ENCODE data around the gene MCM7.

MCM7 gene

GRCh38 chr7:100122067-100122466 lies 20.9 kb upstream of the MCM7 start:
- DNase-seq = no peak

GRCh38 chr7:100120733-100121036 lies 19.5 kb upstream of the MCM7 start:
- DNase-seq = no peak

DNA sequence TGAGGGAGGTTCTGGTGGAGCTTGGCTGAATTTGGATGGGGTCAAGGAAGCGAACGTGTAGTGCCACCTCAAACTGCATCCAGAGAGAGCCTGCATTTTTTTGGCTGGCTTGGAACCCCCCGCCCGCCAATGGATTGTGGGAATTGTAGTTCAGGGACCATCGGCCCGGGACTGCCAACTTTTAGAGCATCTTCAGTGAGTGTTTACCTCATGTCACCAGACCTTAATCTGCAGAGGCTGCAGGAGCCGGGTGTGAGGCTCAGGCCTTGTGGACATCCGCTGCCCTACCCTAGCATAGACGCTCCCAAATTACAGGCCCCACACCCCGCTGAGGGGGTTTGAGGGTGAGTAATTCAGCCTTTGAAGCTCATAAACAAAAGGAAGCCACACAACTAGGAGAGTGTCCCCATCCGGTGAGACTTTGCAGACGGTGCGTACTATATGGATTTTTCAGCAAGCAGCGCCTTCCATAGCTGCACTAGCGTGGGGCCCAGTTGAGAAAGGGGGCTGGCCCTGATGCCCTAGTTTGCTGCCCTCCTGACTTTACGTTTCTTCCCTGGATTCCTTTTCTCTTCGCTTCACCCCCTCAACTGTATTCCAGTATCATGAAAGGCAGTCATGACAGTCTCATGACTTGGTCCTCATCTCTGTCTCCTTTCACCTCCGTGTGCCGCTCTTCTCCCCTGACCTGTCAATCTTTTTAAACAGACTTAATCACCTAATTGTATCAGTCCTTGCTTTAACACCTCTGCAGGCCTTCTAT lies 19.0 kb upstream of the MCM7 start:
- peak; percentile 70 for DNase-seq

- peak; percentile 90 for DNase-seq
Observed at GRCh38 chr7:100119072-100119969, 18.1 kb upstream of the MCM7 start, which contains the start of the genes CNPY4 and TAF6. CNPY4 (plus strand) TSS chr7:100119634; CDS start chr7:100119745, 111 bp downstream. TAF6 (minus strand) TSS chr7:100119358; CDS start chr7:100114209, 5,149 bp downstream.

DNA sequence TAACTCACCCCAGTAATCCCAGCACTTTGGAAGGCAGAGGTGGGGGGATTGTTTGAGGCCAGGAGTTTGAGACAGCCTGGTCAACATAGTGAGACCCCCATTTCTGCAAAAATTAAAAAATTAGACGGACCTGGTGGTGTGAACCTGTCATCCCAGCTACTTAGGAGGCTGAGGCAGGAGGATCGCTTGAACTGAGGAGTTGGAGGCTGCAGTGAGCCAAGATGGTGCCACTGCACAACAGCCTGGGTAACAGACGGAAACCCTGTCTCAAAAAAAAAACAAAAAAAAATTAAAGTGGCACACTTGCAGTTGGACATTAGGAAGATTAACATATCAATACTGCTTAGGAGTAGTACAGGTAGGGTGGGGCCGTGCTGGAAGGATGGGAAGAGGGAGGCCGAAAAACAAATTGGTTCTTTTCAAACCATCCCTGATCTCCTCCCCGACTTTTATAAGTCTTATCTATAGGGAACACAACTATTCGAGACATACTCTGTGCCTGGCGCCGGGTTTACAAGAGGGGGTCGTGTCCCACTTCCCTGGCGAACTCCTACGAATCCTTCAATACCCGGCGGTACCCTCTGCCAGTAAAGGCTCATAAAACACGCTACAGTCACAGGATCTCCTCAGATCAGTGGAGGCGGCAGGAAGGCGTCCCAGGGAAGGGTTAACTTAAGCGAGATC lies 17.3 kb upstream of the MCM7 start:
- DNase-seq = no peak

- no peak for DNase-seq
Observed at GRCh38 chr7:100115026-100115425, 13.8 kb upstream of the MCM7 start.

DNA sequence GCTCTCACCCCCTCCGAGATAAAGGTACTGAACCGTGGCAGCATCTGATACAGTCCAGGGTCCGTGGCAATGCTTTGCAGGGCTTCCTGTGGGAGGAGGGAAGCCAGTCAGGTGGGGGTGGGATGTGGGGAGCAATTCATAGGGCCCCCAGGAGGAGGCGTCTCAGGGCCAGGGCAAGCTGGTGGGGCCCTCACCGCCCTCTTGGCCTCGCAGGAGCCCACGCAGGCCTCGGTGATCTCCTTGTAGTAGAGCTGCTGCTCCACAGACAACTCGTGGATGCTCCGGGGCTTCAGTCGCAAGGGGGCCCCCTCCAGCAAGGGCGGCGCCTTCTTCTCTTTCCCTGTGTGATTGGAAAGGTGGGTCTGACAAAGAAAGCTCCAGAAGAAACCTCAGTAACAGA lies 10.7 kb upstream of the MCM7 start:
- DNase-seq = no peak

DNA sequence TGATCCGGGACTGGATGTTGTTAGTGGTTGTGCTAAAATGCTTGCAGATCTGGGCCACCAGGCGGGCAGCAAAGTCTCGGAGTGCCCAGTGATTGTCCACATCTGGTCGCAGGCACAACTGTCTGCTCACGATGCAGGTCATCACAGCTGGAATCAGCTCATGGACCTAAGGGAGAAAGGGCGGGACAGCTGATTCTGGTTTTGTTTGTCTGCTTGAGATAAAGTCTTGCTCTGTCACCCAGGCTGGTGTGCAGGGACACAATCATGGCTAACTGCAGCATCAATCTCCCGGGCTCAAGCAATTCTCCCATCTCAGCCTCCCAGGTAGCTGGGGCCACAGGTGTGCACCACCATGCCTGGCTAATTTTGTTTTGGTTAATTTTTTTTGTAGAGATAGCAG lies 10.0 kb upstream of the MCM7 start:
- DNase-seq = no peak

GRCh38 chr7:100109521-100110163 lies 8.4 kb upstream of the MCM7 start:
- DNase-seq = no peak

GRCh38 chr7:100107890-100108289 lies 6.7 kb upstream of the MCM7 start:
- DNase-seq = no peak

GRCh38 chr7:100107125-100107737 lies 6.0 kb upstream of the MCM7 start:
- DNase-seq = no peak

DNA sequence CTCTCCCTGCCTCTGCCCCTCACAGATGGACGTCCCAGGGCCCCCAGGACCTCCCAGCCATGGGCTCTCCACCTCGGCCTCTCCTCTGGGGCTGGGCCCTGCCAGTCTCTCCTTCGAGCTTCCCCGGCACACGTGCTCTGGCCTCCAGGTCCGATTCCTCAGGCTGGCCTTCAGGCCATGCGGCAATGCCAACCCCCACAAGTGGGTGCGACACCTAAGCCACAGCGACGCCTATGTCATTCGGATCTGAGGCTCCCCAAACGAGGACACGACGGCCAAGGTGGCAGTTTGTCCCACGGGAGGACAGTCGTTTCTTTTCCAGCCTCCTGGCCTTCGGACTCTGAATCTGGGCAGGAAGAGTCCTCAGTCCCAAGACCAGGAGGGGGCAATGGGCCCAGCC lies 5.4 kb upstream of the MCM7 start:
- no peak for DNase-seq

- no peak for DNase-seq
Observed at GRCh38 chr7:100105534-100105933, 4.3 kb upstream of the MCM7 start.

GRCh38 chr7:100102950-100103840 lies 2.0 kb upstream of the MCM7 start:
- no peak for DNase-seq

- peak; percentile 83 for DNase-seq
Observed at GRCh38 chr7:100100420-100101015, 679 bp downstream of the MCM7 start.

DNA sequence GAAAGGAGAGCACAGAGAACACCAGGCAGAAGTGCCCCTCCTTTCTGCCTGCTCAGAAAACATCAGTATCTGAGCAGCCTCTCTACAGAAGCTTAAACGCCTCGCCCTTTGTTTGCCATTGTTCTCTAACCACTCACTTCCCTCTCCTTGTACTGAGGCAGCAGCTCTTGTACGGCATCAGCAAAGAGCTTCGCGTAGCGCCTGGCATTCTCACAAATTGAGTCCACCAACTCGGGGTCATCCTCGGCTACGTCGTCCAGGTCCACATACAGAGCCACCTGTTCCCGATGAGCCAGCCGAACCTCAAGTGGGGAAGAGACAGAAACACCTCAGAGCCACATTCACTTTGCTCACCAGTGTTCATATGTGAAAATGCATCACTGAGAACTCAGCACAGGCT lies 1.7 kb downstream of the MCM7 start:
- DNase-seq = no peak

DNA sequence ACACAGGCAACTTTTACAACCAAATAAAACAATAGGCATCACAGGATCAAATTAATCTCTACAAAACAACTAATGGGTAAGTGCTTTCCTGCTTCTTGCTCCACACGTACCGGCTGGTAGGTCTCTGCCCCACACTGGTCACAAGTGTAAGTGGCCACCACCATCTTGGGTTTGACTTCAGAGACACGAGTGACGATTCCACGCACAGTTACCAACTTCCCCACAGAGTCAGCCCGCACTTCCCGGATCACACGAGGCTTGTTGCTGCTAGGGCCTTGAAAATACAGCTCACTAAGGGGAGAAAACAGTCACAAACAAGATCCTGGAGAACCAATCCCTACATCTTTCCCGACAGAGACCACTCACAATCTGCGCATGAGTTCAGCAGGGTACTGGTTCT lies 2.3 kb downstream of the MCM7 start:
- no peak for DNase-seq

- no peak for DNase-seq
Observed at GRCh38 chr7:100095704-100096103, 5.5 kb downstream of the MCM7 start.

DNA sequence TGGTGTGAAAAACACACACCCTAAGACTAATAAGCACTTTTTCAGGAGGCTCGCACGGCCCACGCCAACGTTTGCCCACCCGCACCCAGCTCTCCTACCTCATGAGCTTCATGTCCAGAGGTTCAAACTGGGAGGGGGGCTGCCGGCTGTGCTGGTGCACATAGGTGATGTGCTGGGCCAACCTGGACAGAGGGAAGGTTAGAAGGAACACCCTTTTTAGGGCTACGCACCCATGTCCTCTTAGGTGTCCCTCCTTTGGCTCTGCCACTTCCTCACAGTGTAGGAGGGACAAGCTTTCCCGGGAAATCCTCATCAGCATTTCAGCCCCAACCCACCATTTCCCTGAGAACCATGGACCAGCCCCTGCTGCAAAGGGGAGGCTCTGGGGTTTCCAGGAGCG lies 5.9 kb downstream of the MCM7 start:
- DNase-seq = no peak

- no peak for DNase-seq
Observed at GRCh38 chr7:100093925-100094486, 7.2 kb downstream of the MCM7 start.

DNA sequence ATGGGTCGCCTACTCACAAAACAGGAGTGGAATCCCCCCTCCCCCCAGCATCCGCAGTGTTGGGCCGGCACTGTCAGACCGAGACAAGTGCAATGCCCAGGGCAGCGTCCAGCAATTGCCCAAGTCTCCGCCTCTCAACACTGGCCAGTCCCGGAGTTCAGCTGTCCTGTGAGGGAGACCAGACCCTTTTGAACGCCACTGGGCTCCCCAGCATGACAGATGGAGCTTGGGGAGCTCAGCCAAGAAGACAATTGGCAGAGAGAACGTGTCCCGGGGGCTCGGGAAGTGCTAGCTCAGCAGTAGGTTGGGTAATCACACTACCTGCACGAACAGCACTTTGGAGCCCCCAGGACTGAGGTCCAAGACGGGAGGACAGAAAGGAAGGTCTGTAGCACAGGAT lies 7.7 kb downstream of the MCM7 start:
- no peak for DNase-seq

Measured in activated effector memory CD4-positive, alpha-beta T cell treated with Interleukin-2 at 50 U/mL for 16 hours (primary cell).